DOHH2 (cell line): ENCODE results near the gene IL7R.

Experiments
- H3F3A ChIP-seq: fragments of 200-600 bp; sonication (generic), shearing (Covaris generic); 2 replicates; pipeline ENCODE4 v1.6.0; 2016; ENCODE audit warnings: antibody characterized with exemption, mild to moderate bottlenecking; ENCODE audit not compliant: control insufficient read depth, insufficient read depth
- H3K27ac ChIP-seq: fragments of 200-600 bp; sonication (generic); 2 replicates; pipeline ENCODE4 v1.5.1; 2014; ENCODE audit warnings: low read depth, mild to moderate bottlenecking, low read length, moderate library complexity
- H3K27me3 ChIP-seq: fragments of 200-600 bp; sonication (generic); 2 replicates; pipeline ENCODE4 v1.6.1; 2014; ENCODE audit warnings: mild to moderate bottlenecking, low read length, mixed read lengths; ENCODE audit not compliant: control insufficient read depth
- H3K36me3 ChIP-seq: fragments of 200-600 bp; sonication (generic); 2 replicates; pipeline ENCODE4 v1.6.1; 2014; ENCODE audit warnings: mild to moderate bottlenecking, low read length, moderate library complexity, mixed read lengths; ENCODE audit not compliant: control insufficient read depth
- H3K4me1 ChIP-seq: fragments of 200-600 bp; sonication (generic); 2 replicates; pipeline ENCODE4 v1.6.1; 2014; ENCODE audit warnings: mild to moderate bottlenecking, low read length, mixed read lengths; ENCODE audit not compliant: control insufficient read depth
- H3K4me2 ChIP-seq: fragments of 200-600 bp; sonication (generic); 2 replicates; pipeline ENCODE4 v1.6.0; 2014; ENCODE audit warnings: mild to moderate bottlenecking, low read length, moderate library complexity
- H3K4me3 ChIP-seq: fragments of 200-600 bp; sonication (generic); 2 replicates; pipeline ENCODE4 v1.5.1; 2014; ENCODE audit warnings: mild to moderate bottlenecking, low read length, mixed read lengths
- H3K79me2 ChIP-seq: fragments of 200-600 bp; sonication (generic); 2 replicates; pipeline ENCODE4 v1.6.1; 2014; ENCODE audit warnings: mild to moderate bottlenecking, low read length, mixed read lengths; ENCODE audit not compliant: control insufficient read depth
- H3K9me2 ChIP-seq: fragments of 200-600 bp; sonication (generic); replicated peaks from 2 replicates; pipeline ENCODE4 v1.6.1; 2014; ENCODE audit warnings: mild to moderate bottlenecking, low read length, mixed read lengths; ENCODE audit not compliant: control insufficient read depth
- H3K9me3 ChIP-seq: fragments of 200-600 bp; sonication (generic); 2 replicates; pipeline ENCODE4 v1.6.1; 2014; ENCODE audit warnings: antibody characterized with exemption, low read length, mixed read lengths; ENCODE audit not compliant: control insufficient read depth, insufficient read depth
- H4K20me1 ChIP-seq: fragments of 200-600 bp; sonication (generic); 2 replicates; pipeline ENCODE4 v1.6.0; 2014; ENCODE audit warnings: low read depth, mild to moderate bottlenecking, antibody characterized with exemption, low read length, moderate library complexity; ENCODE audit not compliant: control insufficient read depth, insufficient read depth
- EZH2phosphoT487 ChIP-seq: fragments of 200-600 bp; sonication (generic); IDR thresholded peaks from 2 replicates; pipeline ENCODE4 v1.6.1; 2017; ENCODE audit warnings: borderline replicate concordance, mild to moderate bottlenecking, antibody characterized with exemption, low read length, moderate library complexity, mixed read lengths
- TF ChIP-seq, protein P1 (sequence below): fragments of 200-600 bp; sonication (generic); IDR thresholded peaks from one replicate; pipeline ENCODE4 v1.5.1; 2014; ENCODE audit warnings: antibody characterized with exemption, mild to moderate bottlenecking, low read depth, low read length; ENCODE audit not compliant: poor library complexity, severe bottlenecking

IL7R gene

DNA sequence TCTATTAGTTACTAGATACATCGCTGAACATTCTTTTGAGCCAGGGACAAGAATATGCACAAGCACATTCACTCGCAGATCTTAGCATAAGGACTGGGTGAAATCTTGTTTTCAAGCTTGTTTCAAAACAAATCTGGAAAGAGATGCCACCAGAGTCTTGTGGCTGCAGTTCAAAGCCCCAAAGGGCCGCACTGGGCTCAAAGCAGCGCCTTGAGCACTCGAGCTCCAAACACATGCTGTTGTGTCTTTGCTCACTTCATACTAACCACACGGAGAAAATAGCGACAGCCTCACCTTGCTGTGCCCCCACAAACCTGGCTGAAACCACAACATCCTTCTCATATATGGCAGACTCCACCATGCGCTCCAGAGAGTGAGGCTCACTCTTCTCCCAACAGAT, 34.2 kb upstream of the IL7R start:
- H3K4me1 ChIP-seq = no peaks in the 10 kb centered on the region
- no peak overlapping the region for H3K27ac ChIP-seq
- H3K9me2 ChIP-seq = no peaks in the 10 kb centered on the region
- H3K4me2 ChIP-seq = no peak overlapping the region
- no peaks in the 10 kb centered on the region for H3K79me2 ChIP-seq
- TF ChIP-seq, protein P1, sequence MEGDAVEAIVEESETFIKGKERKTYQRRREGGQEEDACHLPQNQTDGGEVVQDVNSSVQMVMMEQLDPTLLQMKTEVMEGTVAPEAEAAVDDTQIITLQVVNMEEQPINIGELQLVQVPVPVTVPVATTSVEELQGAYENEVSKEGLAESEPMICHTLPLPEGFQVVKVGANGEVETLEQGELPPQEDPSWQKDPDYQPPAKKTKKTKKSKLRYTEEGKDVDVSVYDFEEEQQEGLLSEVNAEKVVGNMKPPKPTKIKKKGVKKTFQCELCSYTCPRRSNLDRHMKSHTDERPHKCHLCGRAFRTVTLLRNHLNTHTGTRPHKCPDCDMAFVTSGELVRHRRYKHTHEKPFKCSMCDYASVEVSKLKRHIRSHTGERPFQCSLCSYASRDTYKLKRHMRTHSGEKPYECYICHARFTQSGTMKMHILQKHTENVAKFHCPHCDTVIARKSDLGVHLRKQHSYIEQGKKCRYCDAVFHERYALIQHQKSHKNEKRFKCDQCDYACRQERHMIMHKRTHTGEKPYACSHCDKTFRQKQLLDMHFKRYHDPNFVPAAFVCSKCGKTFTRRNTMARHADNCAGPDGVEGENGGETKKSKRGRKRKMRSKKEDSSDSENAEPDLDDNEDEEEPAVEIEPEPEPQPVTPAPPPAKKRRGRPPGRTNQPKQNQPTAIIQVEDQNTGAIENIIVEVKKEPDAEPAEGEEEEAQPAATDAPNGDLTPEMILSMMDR = no peak
- TF ChIP-seq EZH2phosphoT487 = no peak
- H3F3A ChIP-seq = no peaks in the 10 kb centered on the region
- no peaks in the 10 kb centered on the region for H3K27me3 ChIP-seq
- no peaks in the 10 kb centered on the region for H3K36me3 ChIP-seq
- no peak overlapping the region for H3K4me3 ChIP-seq
- no peaks in the 10 kb centered on the region for H4K20me1 ChIP-seq
- no peaks in the 10 kb centered on the region for H3K9me3 ChIP-seq

GRCh38 chr5:35823347-35824098, 33.2 kb upstream of the IL7R start:
- Histone ChIP-seq H3K4me2 (no peak overlapping the region), H3K9me3 (no peaks in the 10 kb centered on the region), H3K4me3 (no peak overlapping the region), H3K36me3 (no peaks in the 10 kb centered on the region), H3F3A (no peaks in the 10 kb centered on the region), H3K27ac (no peak overlapping the region), H3K4me1 (no peaks in the 10 kb centered on the region), H4K20me1 (no peaks in the 10 kb centered on the region), H3K79me2 (no peaks in the 10 kb centered on the region), H3K27me3 (no peaks in the 10 kb centered on the region), H3K9me2 (no peaks in the 10 kb centered on the region)
- TF ChIP-seq EZH2phosphoT487 = no peak
- TF ChIP-seq, protein P1 = no peak

GRCh38 chr5:35826056-35826455, 30.6 kb upstream of the IL7R start:
- no peak overlapping the region for H3K4me2 ChIP-seq
- H3K79me2 ChIP-seq = no peaks in the 10 kb centered on the region
- H3K27me3 ChIP-seq = no peaks in the 10 kb centered on the region
- TF ChIP-seq, protein P1 = no peak
- TF ChIP-seq EZH2phosphoT487 = no peak
- no peaks in the 10 kb centered on the region for H3F3A ChIP-seq
- no peaks in the 10 kb centered on the region for H3K4me1 ChIP-seq
- no peak overlapping the region for H3K27ac ChIP-seq
- H3K9me3 ChIP-seq = no peaks in the 10 kb centered on the region
- H3K36me3 ChIP-seq = no peaks in the 10 kb centered on the region
- no peaks in the 10 kb centered on the region for H3K9me2 ChIP-seq
- no peak overlapping the region for H3K4me3 ChIP-seq
- H4K20me1 ChIP-seq = no peaks in the 10 kb centered on the region
